Body of pancreas (tissue), 4 donors: ENCODE data around the gene TBC1D10B. TPM values are rescaled to one million over a fixed set of nuclear protein-coding genes. Genes with fewer than 3 reads are reported as not detected.
"Not testable (repeated sequence)": the region's sequence is repeated elsewhere in the genome, so short reads cannot be mapped to it uniquely, and the experiment has no call there.

ENCODE experiments used
- ATAC-seq: fragments of 150-250 bp; one replicate; pipeline ENCODE4 v1.9.1; 2016
- DNase-seq, 4 donors: peaks; one replicate each; pipeline ENCODE4 v3.0.0-alpha.2; 2019
- H3K27ac ChIP-seq, 4 donors: fragments of 200-600 bp; sonication (generic); 1 replicate in 3 of 4; 2 replicates in 1 of 4; pipeline versions ENCODE4 v1.5.1 to v1.6.1; 2016 to 2019; ENCODE audit warnings: mild to moderate bottlenecking in 1 of 4, mixed read lengths in 1 of 4, moderate library complexity in 1 of 4
- H3K27me3 ChIP-seq, 2 donors: fragments of 200-600 bp; sonication (generic); one replicate each; pipeline ENCODE4 v1.6.0; 2016; ENCODE audit warnings: mild to moderate bottlenecking in 1 of 2
- H3K36me3 ChIP-seq, 2 donors: fragments of 200-600 bp; sonication (generic); replicated peaks in 1 of 2; 2 replicates each; pipeline ENCODE4 v1.5.1; 2016; ENCODE audit warnings: low read depth in 2 of 2; ENCODE audit not compliant: insufficient read depth in 1 of 2
- H3K4me1 ChIP-seq: fragments of 200-600 bp; sonication (generic); one replicate; pipeline ENCODE4 v1.6.0; 2016
- H3K4me3 ChIP-seq, 2 donors: fragments of 200-600 bp; sonication (generic); 1 replicate in 1 of 2; 2 replicates in 1 of 2; pipeline ENCODE4 v1.5.1; 2016 to 2019
- H3K9me3 ChIP-seq, 3 donors: fragments of 200-600 bp; sonication (generic); 1 replicate in 2 of 3; 2 replicates in 1 of 3; pipeline ENCODE4 v1.5.1; 2016
- POLR2A ChIP-seq, 3 donors: fragments of 450-650 bp; IDR thresholded peaks; one replicate each; pipeline ENCODE4 v1.6.1; 2016; ENCODE audit warnings: antibody characterized with exemption in 3 of 3, mild to moderate bottlenecking in 2 of 3
- WGBS, 2 donors: methylation state at CpG; one replicate each; pipeline ENCODE4 v1.1.5; 2017; 5-methylcytosine and 5-hydroxymethylcytosine counted together
- intact Hi-C: fragments of 100-400 bp; cut with DNase I; formaldehyde crosslinking; loops from one replicate; pipeline ENCODE4 v1.15.1; 2023
- small RNA-seq: library from RNA; depleted of rRNA; stranded (forward); fragments of <200 nt; gene quantifications from one replicate; pipeline ENCODE3, GENCODE V24; 2016
- total RNA-seq, 2 donors: library from RNA; depleted of rRNA; stranded (reverse); fragments of >200 nt; gene quantifications; one replicate each; pipeline ENCODE4 v1.1.0, GENCODE V29; 2016

Gene TBC1D10B
- total RNA-seq, 2 donors from 2014 or later: 17.9 to 22.1 TPM

- H3K9me3 ChIP-seq, H3K27me3 ChIP-seq, H3K4me1 ChIP-seq, intact Hi-C loops, H3K36me3 ChIP-seq: not testable (repeated sequence)
- WGBS, 2 donors: 0% methylated on average over 3 to 40 of the region's 70 CpGs
- Histone ChIP-seq H3K4me3 (peak overlapping the region; percentile 62 to 83), H3K27ac (peak overlapping the region; percentile 89 to 98 (median 95))
- ATAC-seq (peak; percentile 90), DNase-seq (peak; percentile 85 to 91 (median 86))
- TF ChIP-seq POLR2A (IDR thresholded peaks at IDR 0.05): peak; percentile 72 to 78 (median 76)
Measured at GRCh38 chr16:30335028-30335597, 35.2 kb downstream of the TBC1D10B start.

- H3K9me3 ChIP-seq, H3K27me3 ChIP-seq, H3K36me3 ChIP-seq, intact Hi-C loops, H3K4me1 ChIP-seq: not testable (repeated sequence)
- 0% methylated on average over 5 to 20 of the region's 33 CpGs for WGBS, 2 donors
- DNase-seq (peak; percentile 85 to 90 (median 86)), ATAC-seq (peak; percentile 94)
- H3K4me3 ChIP-seq: peak overlapping the region; percentile 62 to 83
- H3K27ac ChIP-seq: peak overlapping the region; percentile 89 to 98 (median 95)
Measured at GRCh38 chr16:30334473-30334989, 35.8 kb downstream of the TBC1D10B start.

DNA sequence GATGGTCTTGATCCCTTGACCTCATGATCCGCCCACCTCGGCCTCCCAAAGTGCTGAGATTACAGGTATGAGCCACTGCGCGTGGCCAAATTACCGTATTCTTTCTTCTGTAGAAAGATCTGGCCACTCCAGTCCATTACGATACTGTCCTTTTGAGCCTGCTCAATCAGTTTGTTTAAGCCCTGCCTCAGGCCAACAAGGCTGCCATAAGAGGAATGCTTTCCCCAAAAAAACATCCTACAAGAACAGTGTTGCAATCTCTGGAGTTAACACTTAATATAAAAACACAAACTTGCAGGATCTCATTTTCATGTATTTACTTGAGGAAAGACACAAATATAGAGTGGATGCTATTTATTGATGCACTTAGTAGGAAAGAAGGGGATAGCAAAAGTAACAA is 46.1 kb downstream of the TBC1D10B start:
- DNase-seq: not testable (repeated sequence)

DNA sequence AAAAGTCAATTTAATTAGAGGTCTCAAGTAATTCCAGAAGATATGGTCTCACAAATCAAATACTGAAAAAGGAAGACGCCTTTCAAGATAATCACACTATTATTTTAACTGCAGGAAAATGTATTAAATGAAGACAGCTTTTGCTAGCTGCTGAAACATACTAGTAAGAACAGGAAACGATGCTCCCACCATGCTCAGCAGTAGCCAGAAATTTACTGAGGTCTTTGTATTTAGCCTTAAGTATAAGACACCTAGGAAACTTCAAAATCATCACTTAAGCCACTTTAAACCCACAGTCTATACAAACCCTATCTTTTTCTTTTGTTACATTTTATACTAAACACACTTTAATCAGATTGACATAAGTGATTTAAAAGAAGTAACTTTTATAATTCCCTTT is 51.6 kb downstream of the TBC1D10B start:
- intact Hi-C loops: not testable (repeated sequence)

More for the DNA sequence above, 46.1 kb downstream of the TBC1D10B start:
- H3K4me1 ChIP-seq, H3K4me3 ChIP-seq, intact Hi-C loops, H3K27me3 ChIP-seq, H3K9me3 ChIP-seq, ATAC-seq, H3K27ac ChIP-seq, H3K36me3 ChIP-seq: not testable (repeated sequence)
- 92 to 95% methylated on average over 6 of the region's 6 CpGs for WGBS, 2 donors

GRCh38 chr16:30310937-30311336 is 59.4 kb downstream of the TBC1D10B start:
- H3K9me3 ChIP-seq, H3K4me3 ChIP-seq, ATAC-seq, intact Hi-C loops, H3K27me3 ChIP-seq, DNase-seq, H3K27ac ChIP-seq, H3K4me1 ChIP-seq, H3K36me3 ChIP-seq: not testable (repeated sequence)
- 56% methylated on average over 2 of the region's 4 CpGs; no CpG with 5 or more reads in 1 of the 2 donors for WGBS, 2 donors

More for the DNA sequence above, 51.6 kb downstream of the TBC1D10B start:
- H3K27me3 ChIP-seq, H3K9me3 ChIP-seq, H3K36me3 ChIP-seq, H3K4me1 ChIP-seq, ATAC-seq, H3K27ac ChIP-seq, H3K4me3 ChIP-seq, DNase-seq: not testable (repeated sequence)
- 79 to 80% methylated on average over 2 of the region's 2 CpGs for WGBS, 2 donors

- H3K4me3 ChIP-seq, H3K27me3 ChIP-seq, H3K4me1 ChIP-seq, intact Hi-C loops, ATAC-seq, H3K27ac ChIP-seq, H3K36me3 ChIP-seq, H3K9me3 ChIP-seq, DNase-seq: not testable (repeated sequence)
- WGBS, 2 donors: 83 to 89% methylated on average over 5 of the region's 5 CpGs
Measured at GRCh38 chr16:30309255-30309654, 61.0 kb downstream of the TBC1D10B start.

Small RNAs within 50 kb of the gene (small RNA-seq; reads per million reads assigned to genes)
- not detected for gene RF00406

Other genes with a start within 250 kb of the TBC1D10B start
- 10 to 100 TPM; 28.8 to 35.3 TPM for gene MAPK3, start 247.3 kb downstream of the TBC1D10B start, total RNA-seq
- gene CORO1A, start 186.9 kb downstream of the TBC1D10B start, total RNA-seq: 10 to 100 TPM in 1 of 2 donors, 1 to 10 TPM in 1; 8.2 to 17.4 TPM
- gene BOLA2B, start 176.8 kb downstream of the TBC1D10B start, total RNA-seq: 10 to 100 TPM; 47.5 to 54.7 TPM
- gene SLX1A, start 176.6 kb downstream of the TBC1D10B start, total RNA-seq: 10 to 100 TPM; 41.5 to 65.3 TPM
- gene SULT1A3, start 171.2 kb downstream of the TBC1D10B start, total RNA-seq: 10 to 100 TPM in 1 of 2 donors, 1 to 10 TPM in 1; 5.7 to 63.3 TPM
- gene NPIPB13, start 122.0 kb downstream of the TBC1D10B start, total RNA-seq: 1 to 10 TPM in 1 of 2 donors, under 1 TPM in 1; 0.33 to 3.1 TPM
- 10 to 100 TPM; 19.8 to 20.2 TPM for gene CD2BP2, start 15.2 kb downstream of the TBC1D10B start, total RNA-seq
- not detected for gene MYL11, start 4.3 kb upstream of the TBC1D10B start, total RNA-seq
- under 1 TPM; 0.26 to 0.33 TPM for gene SEPTIN1, start 12.1 kb upstream of the TBC1D10B start, total RNA-seq
- gene ZNF48, start 24.9 kb upstream of the TBC1D10B start, total RNA-seq: 10 to 100 TPM in 1 of 2 donors, 1 to 10 TPM in 1; 9.3 to 12.2 TPM
- 10 to 100 TPM; 16.6 to 18.8 TPM for gene ZNF771, start 37.1 kb upstream of the TBC1D10B start, total RNA-seq
- gene DCTPP1, start 59.5 kb upstream of the TBC1D10B start, total RNA-seq: 10 to 100 TPM in 1 of 2 donors, 1 to 10 TPM in 1; 3.3 to 15.0 TPM
- gene SEPHS2, start 75.4 kb upstream of the TBC1D10B start, total RNA-seq: 10 to 100 TPM; 28.0 to 29.6 TPM
- 1 to 10 TPM; 1.3 to 9.2 TPM for gene ITGAL, start 102.2 kb upstream of the TBC1D10B start, total RNA-seq
- 10 to 100 TPM; 17.8 to 24.1 TPM for gene ZNF768, start 156.1 kb upstream of the TBC1D10B start, total RNA-seq
- gene ZNF747, start 164.4 kb upstream of the TBC1D10B start, total RNA-seq: 10 to 100 TPM; 10.2 to 11.4 TPM
- 10 to 100 TPM in 1 of 2 donors, 1 to 10 TPM in 1; 8.3 to 23.7 TPM for gene ZNF764, start 187.9 kb upstream of the TBC1D10B start, total RNA-seq
- gene ZNF688, start 201.2 kb upstream of the TBC1D10B start, total RNA-seq: 10 to 100 TPM; 19.2 to 27.4 TPM
- 10 to 100 TPM; 10.9 to 16.1 TPM for gene ZNF785, start 215.2 kb upstream of the TBC1D10B start, total RNA-seq
- gene ZNF689, start 239.9 kb upstream of the TBC1D10B start, total RNA-seq: 1 to 10 TPM; 4.6 to 7.0 TPM